Panc1 (cell line): ENCODE data around the gene AOC3.

Experiments used
- POLR2AphosphoS5 ChIP-seq: IDR thresholded peaks from 2 replicates; pipeline ENCODE4 v1.6.1; 2012; ENCODE audit warnings: mild to moderate bottlenecking, low read depth, low read length, moderate library complexity
- SIN3A ChIP-seq: IDR thresholded peaks from 2 replicates; pipeline ENCODE4 v1.6.1; 2012; ENCODE audit warnings: low read depth, mild to moderate bottlenecking, low read length, moderate library complexity, borderline replicate concordance; ENCODE audit not compliant: insufficient read depth
- TF ChIP-seq, protein P1 (sequence below): fragments of 450-650 bp; IDR thresholded peaks from 2 replicates; pipeline ENCODE4 v1.5.1; 2017; ENCODE audit warnings: mild to moderate bottlenecking

DNA sequence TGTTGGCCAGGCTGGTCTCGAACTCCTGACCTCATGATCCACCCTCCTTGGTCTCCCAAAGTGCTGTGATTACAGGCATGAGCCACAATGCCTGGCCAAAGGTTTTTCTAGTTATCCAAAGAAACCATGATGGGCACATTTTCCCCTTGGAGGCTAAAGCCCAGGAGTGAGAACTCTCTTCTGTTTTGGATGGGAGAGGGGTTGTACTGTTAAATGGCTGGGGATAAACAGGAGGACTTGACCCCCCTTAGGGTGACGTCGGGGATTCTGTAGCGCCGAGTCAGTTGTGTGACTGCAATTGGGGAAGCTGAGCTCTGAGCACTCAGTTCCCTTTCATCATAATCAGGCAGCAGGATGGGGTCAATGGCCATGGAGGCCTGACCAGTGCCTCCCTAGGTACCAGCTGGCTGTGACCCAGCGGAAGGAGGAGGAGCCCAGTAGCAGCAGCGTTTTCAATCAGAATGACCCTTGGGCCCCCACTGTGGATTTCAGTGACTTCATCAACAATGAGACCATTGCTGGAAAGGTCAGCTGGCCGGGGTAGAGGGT lies 4.1 kb downstream of the AOC3 start:
- TF ChIP-seq, protein P1, sequence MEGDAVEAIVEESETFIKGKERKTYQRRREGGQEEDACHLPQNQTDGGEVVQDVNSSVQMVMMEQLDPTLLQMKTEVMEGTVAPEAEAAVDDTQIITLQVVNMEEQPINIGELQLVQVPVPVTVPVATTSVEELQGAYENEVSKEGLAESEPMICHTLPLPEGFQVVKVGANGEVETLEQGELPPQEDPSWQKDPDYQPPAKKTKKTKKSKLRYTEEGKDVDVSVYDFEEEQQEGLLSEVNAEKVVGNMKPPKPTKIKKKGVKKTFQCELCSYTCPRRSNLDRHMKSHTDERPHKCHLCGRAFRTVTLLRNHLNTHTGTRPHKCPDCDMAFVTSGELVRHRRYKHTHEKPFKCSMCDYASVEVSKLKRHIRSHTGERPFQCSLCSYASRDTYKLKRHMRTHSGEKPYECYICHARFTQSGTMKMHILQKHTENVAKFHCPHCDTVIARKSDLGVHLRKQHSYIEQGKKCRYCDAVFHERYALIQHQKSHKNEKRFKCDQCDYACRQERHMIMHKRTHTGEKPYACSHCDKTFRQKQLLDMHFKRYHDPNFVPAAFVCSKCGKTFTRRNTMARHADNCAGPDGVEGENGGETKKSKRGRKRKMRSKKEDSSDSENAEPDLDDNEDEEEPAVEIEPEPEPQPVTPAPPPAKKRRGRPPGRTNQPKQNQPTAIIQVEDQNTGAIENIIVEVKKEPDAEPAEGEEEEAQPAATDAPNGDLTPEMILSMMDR = no peak
- TF ChIP-seq POLR2AphosphoS5 (no peak), SIN3A (no peak)
